ENCODE results near the gene CDK6. TPM values are rescaled to one million over a fixed set of nuclear protein-coding genes. Genes with fewer than 3 reads are reported as not detected.

Gene CDK6
- total and polyA plus RNA-seq, 2 experiments from 2014 or later, result 17.8 to 61.5 TPM

DNA sequence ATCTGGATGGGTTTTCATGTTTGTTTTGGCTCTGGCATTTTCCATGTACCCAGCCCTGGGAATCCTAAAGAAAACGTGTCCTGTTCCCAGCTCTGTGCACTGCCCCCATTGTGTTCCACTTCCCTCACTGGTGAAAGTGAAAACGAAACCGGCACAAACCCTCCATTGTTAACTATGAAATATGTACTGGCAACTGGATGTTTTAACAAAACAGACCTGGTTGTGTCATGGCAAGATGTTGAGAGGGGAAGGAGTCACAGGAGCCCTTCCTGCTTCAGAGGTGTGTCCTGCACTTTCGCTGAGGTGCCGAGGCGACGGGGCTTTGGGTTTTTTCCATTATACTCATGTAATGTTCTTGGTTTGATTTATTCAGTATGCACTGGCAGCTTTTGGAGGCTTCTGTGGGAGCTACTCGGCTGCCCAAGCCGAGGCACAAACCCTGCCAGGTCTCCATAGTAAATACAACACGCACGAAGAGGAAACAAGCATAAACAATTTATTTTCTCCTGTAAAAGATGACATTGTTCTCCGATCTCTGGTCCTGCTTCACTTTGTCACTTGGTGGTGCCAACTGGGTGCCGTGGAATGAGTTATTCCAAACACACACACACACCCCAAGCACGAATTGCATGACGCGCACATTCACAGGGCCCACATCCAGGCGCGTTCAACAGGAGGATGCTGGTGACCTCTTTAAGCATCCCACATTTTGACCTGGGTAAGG is 118.2 kb downstream of the CDK6 start:
- Histone ChIP-seq H3K9me2 (ENCODE audit: insufficient read depth) (no peaks in the 10 kb centered on the region), H2AFZ (peak overlapping the region; percentile 63), H3K9ac (peak overlapping the region; percentile 83), H3K4me2 (ENCODE audit: unreplicated experiment) (peak overlapping the region; percentile 96), H3K27me3 (replicated peaks; ENCODE audit: insufficient read depth) (no peaks in the 10 kb centered on the region), H3K36me3 (ENCODE audit: low read depth) (peaks cover 9% of the 10 kb centered on the region; the same call in 1 of the 2 replicates), H3K27ac (peak overlapping the region; percentile 93), H3F3A (ENCODE audit: insufficient read depth) (peaks cover 42% of the 10 kb centered on the region), H3K4me3 (peak overlapping the region; percentile 78), H3K79me2 (ENCODE audit: insufficient read depth) (peaks cover 95% of the 10 kb centered on the region), H3K4me1 (ENCODE audit: insufficient read depth) (peaks cover 20% of the 10 kb centered on the region), H4K20me1 (ENCODE audit: insufficient read depth) (no peaks in the 10 kb centered on the region), H3K9me3 (ENCODE audit: low read depth) (no peaks in the 10 kb centered on the region)
- WGBS, 2 experiments (ENCODE audit: low coverage in 1 of 2, low lambda C conversion rate in 2 of 2, missing lambda C conversion rate in 2 of 2), result 8 to 9% methylated on average over 18 of the region's 18 CpGs
- TF ChIP-seq EZH2 (IDR thresholded peaks at IDR 0.05; ENCODE audit: insufficient read depth, poor library complexity, severe bottlenecking) (no peak), EZH2phosphoT487 (IDR thresholded peaks at IDR 0.05; ENCODE audit: insufficient read depth, low read depth) (no peak)
- peak; percentile 85 for DNase-seq
- in situ Hi-C loops (cut with MboI), result no loop called here

DNA sequence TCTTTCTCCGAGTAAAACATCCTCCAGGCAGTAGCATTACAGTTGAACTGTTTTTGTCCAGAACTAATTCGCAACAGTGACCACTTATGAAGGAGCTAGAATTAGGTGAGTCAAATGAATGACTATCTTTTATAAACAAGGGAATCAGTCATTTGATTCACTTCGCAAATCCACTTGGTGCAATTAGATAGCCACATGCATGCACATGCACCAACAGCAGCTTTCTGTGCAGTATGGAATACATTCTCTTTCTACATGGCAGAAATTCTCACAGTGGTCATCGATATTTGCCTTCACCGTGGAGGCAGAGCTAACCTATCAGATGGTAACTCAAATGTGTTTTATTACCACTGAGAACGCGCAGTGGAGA is 118.8 kb downstream of the CDK6 start:
- in situ Hi-C loops (cut with MboI), result no loop called here
- Histone ChIP-seq H3K4me1 (ENCODE audit: insufficient read depth) (peaks cover 14% of the 10 kb centered on the region), H3K36me3 (ENCODE audit: low read depth) (peaks cover 9% of the 10 kb centered on the region; the same call in 1 of the 2 replicates), H3K27ac (peak overlapping the region; percentile 93), H3K9me2 (ENCODE audit: insufficient read depth) (no peaks in the 10 kb centered on the region), H3K9me3 (ENCODE audit: low read depth) (no peaks in the 10 kb centered on the region), H3K79me2 (ENCODE audit: insufficient read depth) (peaks cover 97% of the 10 kb centered on the region), H4K20me1 (ENCODE audit: insufficient read depth) (no peaks in the 10 kb centered on the region), H2AFZ (peak overlapping the region; percentile 63), H3K4me2 (ENCODE audit: unreplicated experiment) (peak overlapping the region; percentile 96), H3K4me3 (peak overlapping the region; percentile 78), H3K27me3 (replicated peaks; ENCODE audit: insufficient read depth) (no peaks in the 10 kb centered on the region), H3K9ac (peak overlapping the region; percentile 83), H3F3A (ENCODE audit: insufficient read depth) (peaks cover 36% of the 10 kb centered on the region)
- 38 to 44% methylated on average over 7 of the region's 7 CpGs for WGBS, 2 experiments (ENCODE audit: low coverage in 1 of 2, low lambda C conversion rate in 2 of 2, missing lambda C conversion rate in 2 of 2)
- TF ChIP-seq EZH2phosphoT487 (IDR thresholded peaks at IDR 0.05; ENCODE audit: insufficient read depth, low read depth), result no peak
- no peak for TF ChIP-seq EZH2 (IDR thresholded peaks at IDR 0.05; ENCODE audit: insufficient read depth, poor library complexity, severe bottlenecking)
- DNase-seq, result peak; percentile 77

DNA sequence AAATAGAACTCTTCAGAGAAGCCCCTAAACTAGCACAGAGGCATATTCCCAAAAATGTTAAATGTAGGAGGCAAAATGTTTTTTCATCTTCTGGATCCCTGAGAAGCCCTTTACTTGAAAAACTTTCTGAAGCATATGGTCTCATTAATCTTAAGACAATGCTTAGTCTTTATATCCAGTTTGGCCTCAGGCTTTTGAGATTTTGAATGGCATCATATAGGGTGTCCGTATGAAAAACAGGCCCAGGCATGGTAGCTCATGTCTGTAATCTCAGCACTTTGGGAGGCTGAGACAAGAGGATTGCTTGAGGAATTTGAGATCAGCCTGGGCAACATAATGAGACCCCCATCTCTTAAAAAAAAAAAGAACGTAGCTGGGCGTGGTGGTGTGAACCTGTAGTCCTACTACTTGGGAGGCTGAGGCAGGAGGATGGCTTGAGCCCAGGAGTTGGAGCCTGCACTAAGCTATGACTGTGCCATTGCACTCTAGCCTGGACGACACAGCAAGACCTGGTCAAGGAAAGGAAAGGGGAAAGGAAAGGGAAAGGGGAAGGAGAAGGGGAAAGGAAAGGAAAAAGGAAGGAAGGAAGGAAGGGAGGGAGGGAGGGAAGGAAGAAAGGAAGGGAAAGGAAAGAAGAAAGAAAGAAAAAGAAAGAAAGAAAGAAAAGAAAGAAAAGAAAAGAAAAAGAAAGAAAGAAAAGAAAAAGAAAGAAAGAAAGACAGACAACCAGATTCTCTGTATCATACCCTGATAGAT is 119.4 kb downstream of the CDK6 start:
- H3K27me3 ChIP-seq (replicated peaks; ENCODE audit: insufficient read depth), result no peaks in the 10 kb centered on the region
- H3K4me2 ChIP-seq (ENCODE audit: unreplicated experiment), result peak overlapping the region; percentile 96
- H3K4me1 ChIP-seq (ENCODE audit: insufficient read depth), result peaks cover 9% of the 10 kb centered on the region
- H3K4me3 ChIP-seq, result peak overlapping the region; percentile 78
- H3K79me2 ChIP-seq (ENCODE audit: insufficient read depth), result peaks cover 97% of the 10 kb centered on the region
- 0 out of 2 replicates have a peak overlapping the region, but pooled peaks have one; percentile 63 for H2AFZ ChIP-seq
- peak overlapping the region; percentile 83 for H3K9ac ChIP-seq
- no peaks in the 10 kb centered on the region for H3K9me3 ChIP-seq (ENCODE audit: low read depth)
- no peaks in the 10 kb centered on the region for H4K20me1 ChIP-seq (ENCODE audit: insufficient read depth)
- 94 to 96% methylated on average over 4 of the region's 4 CpGs for WGBS, 2 experiments (ENCODE audit: low coverage in 1 of 2, low lambda C conversion rate in 2 of 2, missing lambda C conversion rate in 2 of 2)
- no peaks in the 10 kb centered on the region for H3K9me2 ChIP-seq (ENCODE audit: insufficient read depth)
- in situ Hi-C loops (cut with MboI), result no loop called here
- TF ChIP-seq EZH2phosphoT487 (IDR thresholded peaks at IDR 0.05; ENCODE audit: insufficient read depth, low read depth) (no peak), EZH2 (IDR thresholded peaks at IDR 0.05; ENCODE audit: insufficient read depth, poor library complexity, severe bottlenecking) (no peak)
- H3K27ac ChIP-seq, result peak overlapping the region; percentile 93
- no peak for DNase-seq
- peaks cover 9% of the 10 kb centered on the region; the same call in 1 of the 2 replicates for H3K36me3 ChIP-seq (ENCODE audit: low read depth)
- H3F3A ChIP-seq (ENCODE audit: insufficient read depth), result peaks cover 31% of the 10 kb centered on the region

DNA sequence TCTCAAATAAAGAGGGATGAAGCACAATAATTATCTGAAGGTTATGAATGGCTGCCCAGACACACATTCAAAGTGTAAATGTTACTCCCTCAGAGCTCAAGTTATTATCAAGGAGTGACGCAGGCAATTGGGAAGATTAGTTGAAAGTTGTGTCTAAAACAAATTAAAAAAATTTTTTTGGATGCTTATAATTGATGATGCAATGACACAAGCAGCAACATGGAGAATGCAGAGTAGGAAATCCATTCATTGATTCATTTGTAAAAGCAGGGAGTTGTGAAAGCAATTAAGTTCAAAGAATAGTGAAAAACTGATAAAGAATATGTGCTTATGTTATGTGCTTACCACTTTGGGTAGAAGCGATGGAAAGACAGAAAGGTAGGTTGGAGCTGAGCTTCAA is 120.4 kb downstream of the CDK6 start:
- in situ Hi-C loops (cut with MboI), result no loop called here
- Histone ChIP-seq H2AFZ (no peak overlapping the region), H3K9me3 (ENCODE audit: low read depth) (no peaks in the 10 kb centered on the region), H3K9me2 (ENCODE audit: insufficient read depth) (no peaks in the 10 kb centered on the region), H4K20me1 (ENCODE audit: insufficient read depth) (no peaks in the 10 kb centered on the region), H3K27me3 (replicated peaks; ENCODE audit: insufficient read depth) (no peaks in the 10 kb centered on the region), H3K4me1 (ENCODE audit: insufficient read depth) (peaks cover 9% of the 10 kb centered on the region), H3K4me3 (no peak overlapping the region), H3F3A (ENCODE audit: insufficient read depth) (peaks cover 31% of the 10 kb centered on the region), H3K36me3 (ENCODE audit: low read depth) (peaks cover 9% of the 10 kb centered on the region; the same call in 1 of the 2 replicates), H3K4me2 (ENCODE audit: unreplicated experiment) (no peak overlapping the region), H3K9ac (no peak overlapping the region), H3K79me2 (ENCODE audit: insufficient read depth) (peaks cover 97% of the 10 kb centered on the region), H3K27ac (no peak overlapping the region)
- TF ChIP-seq EZH2 (IDR thresholded peaks at IDR 0.05; ENCODE audit: insufficient read depth, poor library complexity, severe bottlenecking) (no peak), EZH2phosphoT487 (IDR thresholded peaks at IDR 0.05; ENCODE audit: insufficient read depth, low read depth) (no peak)
- DNase-seq, result no peak
- 97 to 100% methylated on average over 2 of the region's 2 CpGs for WGBS, 2 experiments (ENCODE audit: low coverage in 1 of 2, low lambda C conversion rate in 2 of 2, missing lambda C conversion rate in 2 of 2)

Data from GM23248 (cell line).